NCI-H146 treated with DMSO at 0.1 percent for 48 hours (cell line): ENCODE results near the gene CAP1.
A peak's percentile ranks its signal among the peaks of the same experiment; 100 is the strongest.

ENCODE experiments used
- DNase-seq: peaks from one replicate; lab custom pipeline; 2025; ENCODE audit not compliant: unreplicated experiment; lab: John Stamatoyannopoulos, UW

The CAP1 gene

GRCh38 chr1:40094466-40095110 lies 54.1 kb downstream of the CAP1 start:
- DNase-seq: no peak

GRCh38 chr1:40095806-40096205 lies 55.3 kb downstream of the CAP1 start:
- no peak for DNase-seq

DNA sequence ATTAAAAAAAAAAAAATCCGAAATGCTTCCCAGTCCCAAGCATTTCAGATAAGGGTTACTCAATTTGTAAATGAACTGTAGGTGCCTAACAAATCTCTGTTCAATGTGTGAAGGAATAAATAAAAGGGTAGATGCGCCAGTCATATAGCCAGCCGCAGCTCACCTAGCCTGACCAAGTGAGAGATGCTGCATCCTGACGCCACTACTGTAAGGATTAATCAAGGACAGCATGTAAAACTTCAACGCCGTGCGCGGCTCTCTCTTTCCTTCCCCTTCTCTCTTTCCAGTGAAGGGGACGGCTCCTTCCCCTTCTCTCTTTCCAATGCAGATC lies 56.1 kb downstream of the CAP1 start:
- DNase-seq: no peak

- peak; percentile 44 for DNase-seq
Observed at GRCh38 chr1:40096977-40097782, 56.7 kb downstream of the CAP1 start, which contains the start of gene PPT1. PPT1 (minus strand) TSS chr1:40097252; CDS start chr1:40097238, 14 bp downstream.

DNA sequence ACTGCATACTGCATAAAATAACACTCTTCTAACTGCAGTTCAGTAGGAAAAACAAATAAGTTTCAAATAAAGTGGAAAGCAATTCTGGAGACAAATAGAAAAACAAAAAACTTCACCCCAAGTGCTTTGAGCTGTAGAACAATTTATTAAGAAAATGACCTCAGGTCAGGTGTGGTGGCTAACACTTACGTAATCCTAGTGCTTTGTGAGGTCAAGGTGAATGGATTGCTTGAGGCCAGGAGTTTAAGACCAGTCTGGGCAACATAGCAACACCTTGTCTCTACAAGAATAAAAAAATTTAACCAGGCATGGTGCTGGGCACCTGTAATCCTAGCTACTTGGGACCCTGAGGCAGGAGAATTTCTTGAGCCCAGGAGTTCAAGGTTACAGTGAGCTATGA lies 61.5 kb downstream of the CAP1 start:
- DNase-seq: no peak

GRCh38 chr1:40102896-40103295 lies 62.4 kb downstream of the CAP1 start:
- DNase-seq: no peak

- no peak for DNase-seq
Observed at GRCh38 chr1:40105028-40105427, 64.5 kb downstream of the CAP1 start.

- DNase-seq: no peak
Observed at GRCh38 chr1:40107290-40107959, 66.9 kb downstream of the CAP1 start.

DNA sequence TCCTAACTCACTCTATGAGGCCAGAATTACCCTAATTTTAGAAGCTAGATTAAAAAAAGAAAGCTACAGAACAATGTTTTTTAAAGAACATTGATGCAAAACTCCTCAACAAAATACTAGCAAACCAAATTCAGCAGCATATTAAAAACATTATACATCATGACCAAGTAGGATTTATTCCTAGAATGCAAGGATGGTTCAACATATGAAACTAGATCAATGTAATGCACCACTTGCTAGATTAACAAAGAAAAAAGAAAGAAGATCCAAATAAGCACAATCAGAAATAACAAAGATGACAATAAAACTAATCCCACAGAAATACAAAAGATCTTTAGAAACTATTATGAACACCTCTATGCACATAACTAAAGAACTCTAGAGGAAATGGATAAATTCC lies 69.9 kb downstream of the CAP1 start:
- DNase-seq: no peak

DNA sequence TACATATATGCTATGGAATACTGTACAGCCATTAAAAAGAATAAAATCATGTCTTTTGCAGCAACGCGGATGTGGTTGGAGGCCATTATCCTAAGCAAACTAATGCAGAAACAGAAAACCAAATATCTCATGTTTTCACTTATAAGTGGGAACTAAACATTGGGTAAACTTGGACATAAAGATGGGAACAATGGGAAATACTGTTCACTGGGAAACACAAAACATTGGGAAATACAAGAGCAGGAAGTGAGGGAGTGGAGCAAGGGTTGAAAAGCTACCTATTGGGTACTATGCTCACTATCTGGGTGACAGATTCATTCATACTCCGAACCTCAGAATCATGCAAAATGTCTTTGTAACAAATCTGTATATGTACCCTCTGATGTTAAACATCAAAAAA lies 73.9 kb downstream of the CAP1 start:
- DNase-seq: no peak

DNA sequence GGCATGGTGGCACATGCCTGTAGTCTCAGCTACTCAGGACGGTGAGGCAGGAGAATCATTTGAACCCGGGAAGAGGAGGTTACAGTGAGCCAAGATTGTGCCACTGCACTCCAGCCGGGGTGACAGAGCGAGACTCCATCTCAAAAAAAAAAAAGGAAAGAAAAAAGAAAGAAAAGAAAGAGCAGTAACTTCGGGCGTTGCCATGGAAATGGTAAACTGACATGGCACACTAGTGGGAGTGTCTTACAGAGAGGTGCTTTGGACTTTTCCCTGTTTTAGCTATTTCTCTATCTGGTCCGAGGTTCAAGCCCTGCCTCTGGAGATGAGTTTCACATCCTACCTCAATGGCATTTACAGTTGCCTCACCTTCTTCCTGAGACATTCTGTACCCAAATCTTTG lies 79.6 kb downstream of the CAP1 start:
- no peak for DNase-seq
